AG09319 (cell line): ENCODE measurements around the gene CROCC.
"Not testable (repeated sequence)": the region's sequence is repeated elsewhere in the genome, so short reads cannot be mapped to it uniquely, and the experiment has no call there.

Experiments
- DNase-seq: peaks from one replicate; pipeline ENCODE4 v3.0.0-alpha.2; 2010; ENCODE audit warnings: low read depth; ENCODE audit errors: extremely low read depth
- CTCF ChIP-seq: IDR thresholded peaks from 2 replicates; pipeline ENCODE4 v1.5.1; 2011; ENCODE audit warnings: low read depth, mild to moderate bottlenecking, inconsistent platforms, low read length, moderate library complexity

The CROCC gene

DNA sequence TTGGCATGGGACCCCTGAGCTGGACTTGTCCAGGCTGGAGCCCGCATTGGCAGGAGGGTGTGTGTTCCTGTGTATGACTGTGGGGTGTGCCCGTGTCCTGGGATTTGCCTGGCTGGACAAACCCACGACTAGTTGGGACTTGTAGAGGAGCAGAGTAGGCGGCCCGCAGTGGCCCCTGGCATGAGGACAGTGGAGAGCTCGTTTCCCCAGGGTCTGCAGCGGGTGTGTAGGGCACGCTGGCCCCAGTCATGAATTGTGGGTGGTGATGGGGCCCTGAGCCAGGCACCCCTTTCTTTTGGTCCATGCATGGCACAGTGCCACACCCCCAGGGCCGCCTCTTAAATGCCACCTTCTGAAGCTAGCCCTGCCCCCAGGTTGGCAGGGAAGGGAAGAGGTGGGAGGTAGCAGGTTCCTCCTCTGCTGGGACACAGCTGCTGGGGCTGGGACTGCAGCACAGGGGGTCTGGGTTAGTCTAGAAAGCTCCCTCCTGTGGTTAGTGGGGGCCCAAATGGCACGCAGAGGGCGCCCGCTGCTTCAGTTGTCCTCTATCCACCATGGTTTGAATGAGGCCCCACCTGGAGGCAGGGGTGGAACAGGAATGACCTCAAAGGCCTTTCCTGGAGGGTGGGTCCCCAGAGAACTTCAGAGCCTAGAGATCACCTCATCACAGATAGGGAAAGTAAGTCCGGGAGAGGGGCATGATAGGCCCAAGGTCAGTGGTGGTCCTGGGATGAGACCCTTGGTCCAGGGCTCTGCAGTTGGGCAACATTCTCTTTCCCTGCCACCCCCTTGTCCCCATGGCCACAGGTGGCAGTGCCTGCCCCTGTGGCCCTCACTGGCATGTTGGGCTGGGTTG, 4.1 kb downstream of the CROCC start:
- TF ChIP-seq CTCF: no peak
- no peak for DNase-seq

DNA sequence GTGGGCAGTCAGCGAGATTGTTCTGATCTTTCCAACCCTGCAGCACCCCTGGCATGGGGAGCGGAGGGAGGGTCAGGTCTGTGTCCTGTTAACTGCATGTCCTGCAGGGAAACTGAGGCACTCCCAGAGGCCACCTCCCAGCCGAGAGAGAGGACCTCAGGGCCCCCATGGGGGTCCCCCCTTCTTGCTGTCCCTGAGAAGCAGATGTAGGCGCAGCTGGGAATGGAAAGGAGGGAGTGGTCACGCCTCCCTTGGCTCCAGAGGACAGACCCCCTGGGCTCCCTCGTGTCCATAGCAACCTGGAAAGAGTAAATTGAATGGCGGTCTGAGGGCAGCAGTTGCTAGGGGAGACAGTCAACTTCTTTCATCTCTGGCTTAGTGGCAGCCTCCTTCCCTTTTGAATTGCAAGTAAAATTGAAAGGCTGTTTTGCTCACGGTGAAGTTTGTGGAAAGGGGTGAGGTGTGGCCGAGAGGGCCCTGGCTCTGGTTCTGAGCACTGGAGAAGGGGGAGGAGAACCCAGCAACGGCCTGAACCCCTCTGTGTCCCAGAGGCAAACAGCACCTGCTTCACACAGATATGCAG, 4.9 kb downstream of the CROCC start:
- DNase-seq: no peak
- TF ChIP-seq CTCF: no peak

- no peak for DNase-seq
- TF ChIP-seq CTCF: no peak
Observed at GRCh38 chr1:16927256-16927655, 5.5 kb downstream of the CROCC start.

- DNase-seq: no peak
- no peak for TF ChIP-seq CTCF
Observed at GRCh38 chr1:16927711-16928485, 6.2 kb downstream of the CROCC start.

DNA sequence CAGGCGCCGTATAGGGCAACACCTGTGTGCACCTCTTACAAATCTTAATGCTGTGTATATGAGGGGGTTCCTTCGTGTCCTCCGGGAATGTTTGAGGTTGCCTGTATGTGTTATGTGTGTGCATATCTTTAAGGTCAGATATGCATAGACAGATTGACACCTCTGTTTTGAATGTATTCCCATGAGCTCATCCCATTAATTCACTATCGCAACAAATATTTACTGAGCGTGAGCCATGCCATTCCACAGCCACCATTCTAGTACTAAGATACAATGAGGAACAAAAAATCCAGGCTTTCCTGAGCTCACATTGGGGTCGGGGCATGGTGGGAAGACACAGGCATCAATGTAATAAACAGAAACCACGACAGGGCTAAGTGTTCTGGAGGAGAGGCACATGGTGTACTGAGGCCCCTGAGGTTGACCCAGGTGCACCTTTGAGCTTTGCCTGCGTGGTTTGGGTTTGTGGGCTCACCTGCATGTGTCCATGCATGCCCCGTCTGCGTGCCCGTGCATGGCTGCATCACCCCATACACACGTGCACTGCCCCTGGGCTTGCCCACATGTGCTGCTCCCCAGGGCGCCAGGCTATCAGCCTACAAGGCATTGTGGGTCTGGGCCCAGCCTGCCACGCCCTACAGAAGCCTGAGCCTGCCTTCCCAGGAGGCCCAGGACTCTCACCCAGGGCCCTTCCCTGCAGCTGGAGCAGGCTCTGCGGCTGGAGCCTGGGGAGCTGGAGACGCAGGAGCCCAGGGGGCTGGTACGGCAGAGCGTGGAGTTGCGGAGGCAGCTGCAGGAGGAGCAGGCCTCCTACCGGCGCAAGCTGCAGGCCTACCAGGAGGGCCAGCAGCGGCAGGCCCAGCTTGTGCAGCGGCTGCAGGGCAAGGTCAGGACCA, 7.7 kb downstream of the CROCC start:
- DNase-seq: not testable (repeated sequence)

DNA sequence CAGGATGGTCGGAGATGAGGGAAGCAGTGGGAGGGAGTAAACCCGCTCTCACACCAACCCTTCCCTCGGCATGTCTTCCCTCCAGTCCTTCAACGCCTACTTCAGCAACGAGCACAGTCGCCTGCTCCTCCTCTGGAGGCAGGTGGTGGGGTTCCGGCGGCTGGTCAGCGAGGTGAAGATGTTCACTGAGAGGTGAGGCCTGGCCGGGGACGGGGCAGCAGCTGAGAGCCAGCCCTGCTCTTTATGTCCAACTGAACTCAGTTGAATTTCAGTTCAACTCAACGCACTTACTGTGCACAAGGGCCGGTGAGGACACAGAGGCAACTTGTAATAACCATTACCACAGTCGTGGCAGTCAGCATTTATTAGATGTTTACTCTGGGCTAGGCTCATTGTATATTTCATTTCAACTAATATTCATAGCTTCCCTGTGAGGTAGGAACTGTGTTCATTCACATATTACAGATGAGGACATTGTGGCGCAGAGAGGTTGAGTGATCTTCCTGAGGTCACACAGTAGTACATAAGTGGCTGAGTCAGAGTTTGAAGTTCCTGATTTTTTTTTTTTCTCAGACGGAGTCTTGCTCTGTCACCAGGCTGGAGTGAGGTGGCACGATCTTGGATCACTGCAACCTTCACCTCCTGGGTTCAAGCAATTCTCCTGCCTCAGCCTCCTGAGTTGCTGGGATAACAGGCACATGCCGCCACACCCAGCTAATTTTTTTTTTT, 9.6 kb downstream of the CROCC start:
- DNase-seq: not testable (repeated sequence)

- DNase-seq: not testable (repeated sequence)
Observed at GRCh38 chr1:16933945-16934344, 12.2 kb downstream of the CROCC start.

DNA sequence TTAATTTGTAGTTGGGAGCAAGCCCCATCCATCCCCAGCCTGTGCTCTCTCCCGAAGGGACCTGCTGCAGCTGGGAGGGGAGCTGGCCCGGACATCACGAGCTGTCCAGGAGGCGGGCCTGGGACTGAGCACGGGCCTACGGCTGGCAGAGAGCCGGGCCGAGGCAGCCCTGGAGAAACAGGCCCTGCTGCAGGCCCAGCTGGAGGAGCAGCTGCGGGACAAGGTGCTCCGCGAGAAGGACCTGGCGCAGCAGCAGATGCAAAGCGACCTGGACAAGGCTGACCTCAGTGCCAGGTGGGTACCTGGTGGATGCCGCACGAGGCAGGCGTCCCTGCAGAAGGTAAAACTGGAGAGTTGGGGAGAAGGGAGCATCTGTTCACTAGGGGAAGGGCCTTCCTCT, 14.8 kb downstream of the CROCC start:
- not testable (repeated sequence) for DNase-seq
